ENCODE measurements around the gene DEFB118. TPM values are rescaled to one million over a fixed set of nuclear protein-coding genes. Genes with fewer than 3 reads are reported as not detected.

DEFB118 gene
- total RNA-seq, 1 experiment from 2014 or later, result not detected

GRCh38 chr20:31374346-31374745, 5.9 kb downstream of the DEFB118 start:
- H3K36me3 ChIP-seq (ENCODE audit: low read depth, low read length), result no peaks in the 10 kb centered on the region
- no peak overlapping the region for H2AFZ ChIP-seq (ENCODE audit: low read length)
- no peaks in the 10 kb centered on the region for H3K9me2 ChIP-seq (replicated peaks; ENCODE audit: low read length)
- POLR2A ChIA-PET (ENCODE audit: unreplicated experiment), result no interaction called here
- H3K9ac ChIP-seq (ENCODE audit: low read length), result no peak overlapping the region
- H3K4me3 ChIP-seq (ENCODE audit: low read length), result no peak overlapping the region
- no peaks in the 10 kb centered on the region for H3K79me2 ChIP-seq (ENCODE audit: low read length)
- intact Hi-C loops (cut with micrococcal nuclease), result no loop called here
- TF ChIP-seq EZH2 (IDR thresholded peaks at IDR 0.05; ENCODE audit: low read length, unreplicated experiment) (no peak), EZH2phosphoT487 (IDR thresholded peaks at IDR 0.05; ENCODE audit: borderline replicate concordance, low read length) (no peak)
- TF ChIP-seq, protein P1, sequence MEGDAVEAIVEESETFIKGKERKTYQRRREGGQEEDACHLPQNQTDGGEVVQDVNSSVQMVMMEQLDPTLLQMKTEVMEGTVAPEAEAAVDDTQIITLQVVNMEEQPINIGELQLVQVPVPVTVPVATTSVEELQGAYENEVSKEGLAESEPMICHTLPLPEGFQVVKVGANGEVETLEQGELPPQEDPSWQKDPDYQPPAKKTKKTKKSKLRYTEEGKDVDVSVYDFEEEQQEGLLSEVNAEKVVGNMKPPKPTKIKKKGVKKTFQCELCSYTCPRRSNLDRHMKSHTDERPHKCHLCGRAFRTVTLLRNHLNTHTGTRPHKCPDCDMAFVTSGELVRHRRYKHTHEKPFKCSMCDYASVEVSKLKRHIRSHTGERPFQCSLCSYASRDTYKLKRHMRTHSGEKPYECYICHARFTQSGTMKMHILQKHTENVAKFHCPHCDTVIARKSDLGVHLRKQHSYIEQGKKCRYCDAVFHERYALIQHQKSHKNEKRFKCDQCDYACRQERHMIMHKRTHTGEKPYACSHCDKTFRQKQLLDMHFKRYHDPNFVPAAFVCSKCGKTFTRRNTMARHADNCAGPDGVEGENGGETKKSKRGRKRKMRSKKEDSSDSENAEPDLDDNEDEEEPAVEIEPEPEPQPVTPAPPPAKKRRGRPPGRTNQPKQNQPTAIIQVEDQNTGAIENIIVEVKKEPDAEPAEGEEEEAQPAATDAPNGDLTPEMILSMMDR (conservative IDR thresholded peaks at IDR 0.05; ENCODE audit: low read depth, low read length), result no peak
- no peaks in the 10 kb centered on the region for H3F3A ChIP-seq (ENCODE audit: low read length, unreplicated experiment)
- CTCF ChIA-PET, result no interaction called here
- peaks cover 73% of the 10 kb centered on the region for H3K27me3 ChIP-seq (ENCODE audit: low read length)
- H3K4me1 ChIP-seq (ENCODE audit: insufficient read depth, low read length), result no peaks in the 10 kb centered on the region
- no peaks in the 10 kb centered on the region for H4K20me1 ChIP-seq (ENCODE audit: low read length)
- DNase-seq (no peak), ATAC-seq (no peak)
- H3K9me3 ChIP-seq (ENCODE audit: low read length), result no peaks in the 10 kb centered on the region
- H3K27ac ChIP-seq (ENCODE audit: low read length), result no peak overlapping the region
- no peak overlapping the region for H3K4me2 ChIP-seq (ENCODE audit: low read length)
- no TSS peak for BruUV-seq (replicated peaks)

DNA sequence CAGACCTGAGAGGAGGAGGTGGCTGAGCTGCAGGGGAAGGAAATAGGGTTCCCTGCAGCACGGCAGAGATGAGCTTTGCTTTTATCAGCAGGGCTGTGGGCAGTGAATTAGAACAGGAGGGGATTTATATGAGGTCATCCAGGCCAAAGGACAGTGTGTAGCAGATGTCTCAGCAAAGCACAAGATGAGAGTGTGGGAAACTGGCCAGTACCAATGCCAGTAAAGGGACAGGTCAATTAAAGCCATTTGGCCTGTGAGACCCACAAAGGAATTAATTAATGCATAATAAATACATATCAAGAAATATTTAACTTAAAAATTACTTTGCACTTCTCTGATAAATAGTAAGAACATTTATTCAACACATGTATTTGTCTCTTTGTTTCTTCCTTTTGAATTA, 22.1 kb downstream of the DEFB118 start, which contains the start of gene DEFB119:
DEFB119 (minus strand) TSS at position 101 of the 400 bp plus-strand sequence. CDS start 107 bp downstream, outside the sequence.
- H3K36me3 ChIP-seq (ENCODE audit: low read depth, low read length), result no peaks in the 10 kb centered on the region
- no peaks in the 10 kb centered on the region for H3K4me1 ChIP-seq (ENCODE audit: insufficient read depth, low read length)
- intact Hi-C loops (cut with micrococcal nuclease), result no loop called here
- no peak within 1 kb of the TSS for H3K4me3 ChIP-seq (ENCODE audit: low read length)
- H3K9me3 ChIP-seq (ENCODE audit: low read length), result no peaks in the 10 kb centered on the region
- no peaks in the 10 kb centered on the region for H3F3A ChIP-seq (ENCODE audit: low read length, unreplicated experiment)
- TF ChIP-seq EZH2phosphoT487 (IDR thresholded peaks at IDR 0.05; ENCODE audit: borderline replicate concordance, low read length), result no peak
- TF ChIP-seq, protein P1 (conservative IDR thresholded peaks at IDR 0.05; ENCODE audit: low read depth, low read length), result no peak
- no peak for TF ChIP-seq EZH2 (IDR thresholded peaks at IDR 0.05; ENCODE audit: low read length, unreplicated experiment)
- ChIA-PET POLR2A (ENCODE audit: unreplicated experiment) (no interaction called here), CTCF (no interaction called here)
- H3K27ac ChIP-seq (ENCODE audit: low read length), result no peak within 1 kb of the TSS
- H3K79me2 ChIP-seq (ENCODE audit: low read length), result no peaks in the 10 kb centered on the region
- H3K9ac ChIP-seq (ENCODE audit: low read length), result no peak within 1 kb of the TSS
- H2AFZ ChIP-seq (ENCODE audit: low read length), result no peak within 1 kb of the TSS
- no peak for ATAC-seq
- H3K4me2 ChIP-seq (ENCODE audit: low read length), result no peak within 1 kb of the TSS
- peaks cover 28% of the 10 kb centered on the region for H3K27me3 ChIP-seq (ENCODE audit: low read length)
- H4K20me1 ChIP-seq (ENCODE audit: low read length), result no peaks in the 10 kb centered on the region
- no peaks in the 10 kb centered on the region for H3K9me2 ChIP-seq (replicated peaks; ENCODE audit: low read length)
- BruUV-seq (replicated peaks), result no TSS peak
- DNase-seq, result no peak

DNA sequence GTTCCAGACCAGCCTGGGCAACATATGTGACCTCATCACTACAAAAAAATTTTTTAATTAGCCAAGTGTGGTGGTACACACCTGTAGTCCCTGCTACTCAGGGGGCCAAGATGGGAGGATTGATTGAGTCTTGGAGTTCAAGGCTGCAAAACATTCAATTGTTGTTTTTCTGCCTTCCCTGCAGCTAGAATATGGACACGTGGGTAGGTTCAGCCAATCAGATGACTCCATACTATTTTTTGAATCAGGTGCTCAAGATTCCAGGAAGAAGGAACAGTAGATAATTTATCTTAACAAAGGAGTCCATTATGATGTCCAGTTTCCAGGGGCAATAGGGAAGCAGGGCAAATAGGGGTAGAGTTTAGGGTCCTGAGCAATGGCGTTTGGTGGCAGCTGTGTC, 24.4 kb downstream of the DEFB118 start:
- no peaks in the 10 kb centered on the region for H3K36me3 ChIP-seq (ENCODE audit: low read depth, low read length)
- no peak overlapping the region for H3K27ac ChIP-seq (ENCODE audit: low read length)
- no peaks in the 10 kb centered on the region for H3K4me1 ChIP-seq (ENCODE audit: insufficient read depth, low read length)
- H3K27me3 ChIP-seq (ENCODE audit: low read length), result peaks cover 15% of the 10 kb centered on the region
- ATAC-seq, result no peak
- POLR2A ChIA-PET (ENCODE audit: unreplicated experiment), result no interaction called here
- BruUV-seq (replicated peaks), result no TSS peak
- no peak overlapping the region for H3K4me2 ChIP-seq (ENCODE audit: low read length)
- H2AFZ ChIP-seq (ENCODE audit: low read length), result no peak overlapping the region
- no peaks in the 10 kb centered on the region for H3F3A ChIP-seq (ENCODE audit: low read length, unreplicated experiment)
- H4K20me1 ChIP-seq (ENCODE audit: low read length), result no peaks in the 10 kb centered on the region
- H3K79me2 ChIP-seq (ENCODE audit: low read length), result no peaks in the 10 kb centered on the region
- CTCF ChIA-PET, result no interaction called here
- no peak for DNase-seq
- no peaks in the 10 kb centered on the region for H3K9me2 ChIP-seq (replicated peaks; ENCODE audit: low read length)
- TF ChIP-seq EZH2 (IDR thresholded peaks at IDR 0.05; ENCODE audit: low read length, unreplicated experiment) (no peak), EZH2phosphoT487 (IDR thresholded peaks at IDR 0.05; ENCODE audit: borderline replicate concordance, low read length) (no peak)
- TF ChIP-seq, protein P1 (conservative IDR thresholded peaks at IDR 0.05; ENCODE audit: low read depth, low read length), result no peak
- H3K9ac ChIP-seq (ENCODE audit: low read length), result no peak overlapping the region
- intact Hi-C loops (cut with micrococcal nuclease), result no loop called here
- H3K4me3 ChIP-seq (ENCODE audit: low read length), result no peak overlapping the region
- H3K9me3 ChIP-seq (ENCODE audit: low read length), result no peaks in the 10 kb centered on the region

All from PC-3 (cell line).